Fibroblast of skin of abdomen (primary cell): ENCODE data around the gene KLHL40.
"Not testable (repeated sequence)": the region's sequence is repeated elsewhere in the genome, so short reads cannot be mapped to it uniquely, and the experiment has no call there.

Source experiments
- DNase-seq: peaks from one replicate; pipeline ENCODE4 v3.0.0-alpha.2; 2013

Gene KLHL40

GRCh38 chr3:42704136-42704841 lies 19.0 kb downstream of the KLHL40 start:
- no peak for DNase-seq

DNA sequence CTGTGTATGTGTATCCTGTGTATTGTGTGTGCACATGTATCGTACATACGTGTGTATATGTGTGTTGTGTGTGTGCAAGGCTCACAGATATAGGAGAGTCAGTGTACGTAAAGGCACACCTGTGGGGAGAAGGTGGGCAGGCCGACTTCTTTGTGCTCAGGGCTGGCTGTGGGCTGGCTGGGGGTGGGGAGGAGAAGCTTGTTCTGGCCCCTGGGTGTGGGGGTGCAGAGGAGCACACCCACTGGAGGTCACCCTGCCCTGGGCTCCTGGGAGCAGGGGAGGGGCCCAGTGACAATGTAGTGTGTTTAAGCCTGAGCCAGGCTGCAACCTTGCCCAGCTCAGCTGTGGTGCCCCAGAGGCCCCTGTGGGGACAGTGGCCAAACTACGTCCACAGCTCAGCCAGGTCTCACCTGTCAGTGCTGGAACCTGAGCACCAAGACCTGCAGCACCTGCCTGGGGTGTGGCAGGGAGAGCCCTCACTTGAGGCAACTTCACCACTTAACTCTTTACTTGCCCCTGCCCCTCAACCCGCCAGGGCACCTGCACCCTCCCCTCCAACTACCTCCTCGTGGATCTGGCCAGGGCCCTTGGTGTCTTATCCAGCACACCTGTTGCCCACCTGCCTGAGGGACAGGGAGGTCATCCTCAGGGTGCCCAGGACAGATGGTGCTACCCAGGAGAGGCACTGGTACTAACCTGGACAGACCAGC lies 19.9 kb downstream of the KLHL40 start:
- no peak for DNase-seq

DNA sequence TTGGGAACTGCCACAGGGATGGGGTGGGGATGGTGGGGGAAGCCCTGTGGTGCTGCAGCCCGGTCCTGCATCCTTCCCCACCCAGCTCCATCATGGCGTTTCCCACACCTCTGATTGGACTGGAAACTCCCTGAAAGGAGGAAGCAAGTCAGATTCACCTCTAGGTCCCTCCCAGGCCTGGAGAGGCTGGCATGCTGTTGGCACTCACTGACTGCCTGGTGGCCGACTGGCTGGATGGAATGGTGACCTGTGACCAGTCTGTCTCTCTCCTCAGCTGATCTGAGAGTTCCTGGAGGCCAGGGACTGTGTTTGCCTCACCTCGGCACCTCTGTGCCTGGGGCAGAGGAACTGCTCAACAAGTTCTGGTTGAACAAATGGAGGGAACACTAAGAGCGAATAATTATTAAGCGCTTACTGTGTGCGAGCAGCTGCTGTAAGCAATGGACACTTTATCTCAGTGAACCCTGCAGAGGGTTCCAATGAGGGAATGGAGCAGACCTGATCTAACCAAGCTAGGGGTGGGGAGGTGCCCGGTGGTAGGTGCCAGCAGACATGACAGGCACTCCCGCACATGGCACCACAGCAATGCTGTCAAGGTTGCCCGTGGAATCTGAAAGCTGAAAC lies 20.7 kb downstream of the KLHL40 start:
- DNase-seq: no peak

DNA sequence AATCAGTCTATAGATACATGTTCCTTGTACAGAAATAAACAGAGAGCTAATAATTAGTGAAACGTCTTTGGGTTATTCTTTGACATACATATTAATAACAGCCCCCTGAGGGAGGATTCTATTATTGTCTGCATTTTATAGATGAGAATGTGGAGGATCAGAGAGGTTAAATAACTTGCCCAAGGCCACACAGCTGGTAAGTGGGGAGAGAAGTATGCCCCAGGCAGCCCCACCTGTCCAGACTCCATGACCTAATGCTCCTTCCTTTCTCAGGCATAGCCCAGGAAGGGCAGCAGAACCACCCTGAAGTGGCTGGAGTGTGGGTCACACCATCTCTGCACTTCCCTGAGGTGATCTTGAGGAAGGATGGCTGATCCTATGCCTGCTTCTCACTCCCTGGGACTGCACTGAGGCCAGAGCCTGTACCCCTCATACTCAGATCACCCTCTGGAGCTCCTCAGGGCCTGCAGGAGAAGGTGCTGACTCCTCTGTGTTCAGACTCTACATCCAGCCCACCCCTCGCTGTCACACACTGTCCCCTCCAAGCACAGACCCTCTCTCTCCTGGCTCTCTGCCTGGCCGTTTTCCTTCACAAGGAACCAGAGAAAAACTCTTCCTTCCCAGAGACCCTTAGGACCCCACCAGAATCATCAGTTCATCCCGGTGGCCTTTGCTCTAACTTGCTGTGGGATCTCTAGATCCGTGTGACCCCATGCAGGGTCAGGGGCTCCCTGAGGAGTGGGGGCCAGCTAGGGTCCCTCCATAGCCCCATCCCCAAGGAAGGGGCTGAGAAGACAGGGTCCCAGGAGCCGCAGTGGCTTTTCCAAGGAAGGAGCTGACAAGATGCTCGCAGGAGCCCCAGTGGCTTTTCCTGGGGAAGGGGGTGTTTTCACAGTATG lies 21.6 kb downstream of the KLHL40 start:
- no peak for DNase-seq

- no peak for DNase-seq
These were observed 22.5 kb downstream of the KLHL40 start for GRCh38 chr3:42707620-42708355.

- DNase-seq: no peak
These were observed 23.3 kb downstream of the KLHL40 start for GRCh38 chr3:42708611-42709151.

- DNase-seq: no peak
These were observed 24.3 kb downstream of the KLHL40 start for GRCh38 chr3:42709621-42710020.

DNA sequence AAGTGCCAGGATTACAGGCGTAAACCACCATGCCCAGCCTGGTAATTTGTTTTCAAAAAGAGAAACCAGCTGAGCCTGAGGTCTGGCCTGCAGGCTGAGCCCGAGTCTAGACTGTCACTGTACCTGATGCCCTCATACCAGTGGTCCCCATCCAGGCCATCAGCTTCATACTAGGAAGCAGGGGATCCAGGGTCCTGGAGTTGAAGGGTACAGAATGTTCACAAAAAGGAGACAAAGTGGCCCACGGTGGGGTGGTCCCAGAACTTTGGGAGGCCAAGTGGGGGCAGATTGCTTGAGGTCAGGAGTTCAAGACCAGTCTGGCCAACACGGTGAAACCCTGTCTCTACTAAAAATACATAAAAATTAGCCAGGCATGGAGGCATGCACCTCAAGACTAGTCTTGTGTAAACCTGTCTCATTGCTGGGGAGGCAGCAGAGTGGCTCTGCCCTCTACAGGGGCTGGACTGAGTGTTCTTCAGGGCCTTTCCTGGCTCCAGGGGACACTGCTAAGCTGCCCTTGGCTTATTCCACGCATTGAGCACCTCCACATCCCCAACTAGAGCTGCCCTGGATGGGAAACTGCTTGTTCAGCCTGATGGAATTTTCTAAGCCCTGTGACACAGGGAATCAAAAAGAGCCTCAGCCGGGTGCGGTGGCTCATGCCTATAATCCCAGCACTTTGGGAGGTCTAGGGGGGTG lies 25.1 kb downstream of the KLHL40 start:
- no peak for DNase-seq

DNA sequence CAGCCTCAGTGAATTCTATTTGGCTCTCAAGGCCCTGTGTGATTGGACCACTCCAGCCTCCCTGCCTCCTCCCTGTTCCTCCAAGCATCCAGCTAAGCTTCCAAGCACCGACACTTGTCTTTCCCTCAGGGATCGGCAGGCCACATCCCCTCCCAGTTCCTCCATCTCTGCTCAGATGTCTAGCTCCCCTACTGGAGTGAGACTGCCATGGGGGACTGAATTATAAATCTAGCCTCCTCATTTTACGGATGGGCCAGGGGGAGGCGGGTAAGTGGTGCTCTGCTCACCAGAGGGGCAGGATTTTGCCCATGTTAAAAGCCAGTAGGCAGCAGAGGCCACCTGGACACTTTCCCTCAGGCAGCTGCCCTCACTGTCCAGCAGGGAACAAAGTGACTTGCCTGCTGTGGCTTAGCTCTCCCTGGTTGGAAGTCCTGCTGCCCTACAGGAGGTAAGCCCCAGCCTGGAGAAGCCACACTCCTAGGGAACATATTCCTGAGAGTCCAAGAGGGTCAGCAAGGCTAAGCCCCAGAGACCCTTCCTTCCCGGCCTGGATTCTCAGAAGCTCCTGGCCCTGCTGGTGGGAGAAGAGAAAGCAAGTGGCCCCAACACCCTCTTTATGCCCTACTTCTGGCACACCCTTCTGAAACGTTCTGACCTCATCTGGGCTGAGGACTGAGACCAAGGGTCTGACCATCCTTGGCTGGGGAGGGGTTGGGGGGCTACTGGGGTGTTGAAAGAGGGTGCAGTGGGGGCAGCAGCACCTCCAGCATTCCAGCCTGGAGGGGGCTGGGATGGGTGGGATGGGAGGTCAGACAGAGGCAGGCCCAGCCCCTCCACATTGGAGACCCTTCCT lies 26.4 kb downstream of the KLHL40 start:
- no peak for DNase-seq

GRCh38 chr3:42712344-42712648 lies 27.0 kb downstream of the KLHL40 start:
- DNase-seq: no peak

GRCh38 chr3:42712688-42713372 lies 27.5 kb downstream of the KLHL40 start:
- DNase-seq: no peak

- no peak for DNase-seq
These were observed 28.4 kb downstream of the KLHL40 start for GRCh38 chr3:42713747-42714146.

GRCh38 chr3:42714171-42714852 lies 29.0 kb downstream of the KLHL40 start:
- DNase-seq: no peak

- DNase-seq: no peak
These were observed 32.0 kb downstream of the KLHL40 start for GRCh38 chr3:42717306-42717705.

- DNase-seq: no peak
These were observed 33.0 kb downstream of the KLHL40 start for GRCh38 chr3:42718338-42718737.

GRCh38 chr3:42719002-42719401 lies 33.7 kb downstream of the KLHL40 start:
- no peak for DNase-seq

DNA sequence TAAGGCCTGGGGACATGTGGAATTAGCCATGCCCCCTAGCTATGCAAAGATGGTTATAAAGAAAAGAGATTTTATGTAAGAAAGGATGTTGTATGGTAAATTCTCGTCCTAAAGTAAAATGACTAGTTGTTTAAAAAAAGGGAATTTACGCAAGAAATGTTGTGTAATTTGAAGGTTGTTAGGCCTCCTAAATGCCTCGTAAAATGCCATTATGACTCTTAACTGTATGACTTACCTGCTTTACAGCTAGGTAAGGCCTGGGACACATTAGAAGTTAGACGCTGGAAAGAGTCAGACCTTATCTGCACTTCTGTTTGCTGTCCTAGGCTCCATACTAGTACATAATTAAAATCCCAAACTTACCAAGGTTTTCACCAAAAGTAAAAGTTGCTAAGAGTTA lies 34.8 kb downstream of the KLHL40 start:
- DNase-seq: no peak

- DNase-seq: no peak
These were observed 36.4 kb downstream of the KLHL40 start for GRCh38 chr3:42721690-42722089.

DNA sequence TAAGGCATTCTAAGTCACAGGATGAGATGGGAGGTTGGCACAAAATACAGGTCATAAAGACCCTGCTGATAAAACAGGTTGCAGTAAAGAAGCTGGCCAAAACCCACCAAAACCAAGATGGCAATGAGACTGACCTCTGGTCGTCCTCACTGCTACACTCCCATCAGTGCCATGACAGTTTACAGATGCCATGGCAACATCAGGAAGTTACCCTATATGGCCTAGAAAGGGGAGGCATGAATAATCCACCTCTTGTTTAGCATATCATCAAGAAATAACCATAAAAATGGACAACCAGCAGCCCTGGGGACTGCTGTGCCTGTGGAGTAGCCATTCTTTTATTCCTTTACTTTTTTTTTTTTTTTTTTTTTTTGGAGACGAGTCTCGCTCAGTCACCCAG lies 37.1 kb downstream of the KLHL40 start:
- not testable (repeated sequence) for DNase-seq
